HEK293T (cell line): ENCODE measurements around the gene PEX7.

ENCODE experiments used
- CTCF ChIA-PET: fragments of 350-600 bp; formaldehyde crosslinking; extraction: SDS; loops from one replicate; lab custom pipeline; 2021; ENCODE audit warnings: antibody characterized with exemption, inconsistent platforms; lab: Yijun Ruan, JAX
- POLR2A ChIA-PET: fragments of 350-600 bp; formaldehyde crosslinking; extraction: SDS; loops from one replicate; lab custom pipeline; 2020; ENCODE audit warnings: antibody characterized with exemption, inconsistent platforms; lab: Yijun Ruan, JAX
- DNase-seq: peaks from one replicate; pipeline ENCODE4 v3.0.0; 2012; ENCODE audit warnings: mixed read lengths; ENCODE audit errors: extremely low spot score
- ARNT ChIP-seq: fragments of 450-650 bp; IDR thresholded peaks from 2 replicates; pipeline ENCODE4 v1.6.1; 2017; ENCODE audit warnings: mild to moderate bottlenecking
- BHLHE40 ChIP-seq: fragments of 450-650 bp; IDR thresholded peaks from 2 replicates; pipeline ENCODE4 v1.6.1; 2016; ENCODE audit warnings: mild to moderate bottlenecking, moderate library complexity, borderline replicate concordance
- CTBP1 ChIP-seq: fragments of 450-650 bp; IDR thresholded peaks from 2 replicates; pipeline ENCODE4 v1.6.1; 2016; ENCODE audit warnings: borderline replicate concordance
- ELF4 ChIP-seq: fragments of 450-650 bp; IDR thresholded peaks from 2 replicates; pipeline ENCODE4 v1.6.1; 2017; ENCODE audit warnings: antibody characterized with exemption
- FOXA1 ChIP-seq: fragments of 450-650 bp; IDR thresholded peaks from 2 replicates; pipeline ENCODE4 v1.6.1; 2016; ENCODE audit warnings: mild to moderate bottlenecking
- FOXK2 ChIP-seq: fragments of 450-650 bp; IDR thresholded peaks from 2 replicates; pipeline ENCODE4 v1.6.1; 2016; ENCODE audit warnings: mild to moderate bottlenecking
- FOXM1 ChIP-seq: fragments of 450-650 bp; IDR thresholded peaks from 2 replicates; pipeline ENCODE4 v1.6.1; 2017; ENCODE audit warnings: mild to moderate bottlenecking, borderline replicate concordance
- HDGF ChIP-seq: fragments of 450-650 bp; IDR thresholded peaks from 2 replicates; pipeline ENCODE4 v1.6.1; 2017; ENCODE audit warnings: antibody characterized with exemption, borderline replicate concordance
- L3MBTL2 ChIP-seq: fragments of 450-650 bp; conservative IDR thresholded peaks from 2 replicates; pipeline ENCODE4 v1.6.1; 2016; ENCODE audit warnings: mild to moderate bottlenecking
- LEF1 ChIP-seq: fragments of 450-650 bp; IDR thresholded peaks from 2 replicates; pipeline ENCODE4 v1.6.1; 2017; ENCODE audit warnings: mild to moderate bottlenecking, borderline replicate concordance
- NFRKB ChIP-seq: fragments of 450-650 bp; IDR thresholded peaks from 2 replicates; pipeline ENCODE4 v1.6.1; 2016; ENCODE audit warnings: mild to moderate bottlenecking, moderate library complexity
- SP1 ChIP-seq: fragments of 450-650 bp; IDR thresholded peaks from 2 replicates; pipeline ENCODE4 v1.6.1; 2017
- SUZ12 ChIP-seq: fragments of 450-650 bp; IDR thresholded peaks from 2 replicates; pipeline ENCODE4 v1.6.1; 2016; ENCODE audit warnings: mild to moderate bottlenecking
- TARDBP ChIP-seq: fragments of 450-650 bp; IDR thresholded peaks from 2 replicates; pipeline ENCODE4 v1.6.1; 2016
- ZNF384 ChIP-seq: fragments of 450-650 bp; IDR thresholded peaks from 2 replicates; pipeline ENCODE4 v1.6.1; 2016
- TF ChIP-seq, protein P1 (sequence below): fragments of 450-650 bp; IDR thresholded peaks from 2 replicates; pipeline ENCODE4 v1.6.1; 2016

PEX7 gene

DNA sequence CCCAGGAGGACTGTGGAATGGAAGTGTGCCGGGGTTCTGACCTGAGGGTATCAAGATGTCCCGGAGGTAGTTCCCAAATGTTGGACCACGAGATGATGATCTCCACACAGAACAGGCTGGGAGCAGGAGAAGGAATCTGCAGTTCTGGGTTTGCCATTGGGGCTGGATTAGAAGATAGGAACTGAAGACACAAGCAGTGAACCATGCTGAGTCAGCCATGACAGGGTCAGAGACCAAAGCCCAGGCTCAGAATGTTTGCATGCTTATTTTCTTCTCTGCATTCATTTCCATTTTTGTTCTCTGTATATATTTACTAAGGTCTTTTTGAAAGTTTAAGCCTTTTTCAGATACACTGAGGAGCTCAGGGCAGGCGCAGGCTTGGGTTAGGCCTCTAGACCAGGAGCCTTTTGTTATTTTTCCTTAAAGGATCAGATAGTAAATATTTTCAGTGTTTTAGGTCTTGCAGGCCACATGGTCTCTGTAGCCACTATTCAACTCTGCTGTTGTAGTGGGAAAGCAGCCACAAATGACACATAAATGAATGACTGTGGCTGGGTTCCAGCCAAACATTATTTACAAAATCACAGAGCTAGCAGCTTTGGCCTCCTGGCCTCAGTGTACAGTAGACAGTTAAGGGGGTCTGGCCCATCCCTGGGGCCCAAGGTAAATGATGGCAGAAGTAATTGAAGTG lies 128.2 kb downstream of the PEX7 start:
- no peak for DNase-seq
- POLR2A ChIA-PET, result no interaction called here

DNA sequence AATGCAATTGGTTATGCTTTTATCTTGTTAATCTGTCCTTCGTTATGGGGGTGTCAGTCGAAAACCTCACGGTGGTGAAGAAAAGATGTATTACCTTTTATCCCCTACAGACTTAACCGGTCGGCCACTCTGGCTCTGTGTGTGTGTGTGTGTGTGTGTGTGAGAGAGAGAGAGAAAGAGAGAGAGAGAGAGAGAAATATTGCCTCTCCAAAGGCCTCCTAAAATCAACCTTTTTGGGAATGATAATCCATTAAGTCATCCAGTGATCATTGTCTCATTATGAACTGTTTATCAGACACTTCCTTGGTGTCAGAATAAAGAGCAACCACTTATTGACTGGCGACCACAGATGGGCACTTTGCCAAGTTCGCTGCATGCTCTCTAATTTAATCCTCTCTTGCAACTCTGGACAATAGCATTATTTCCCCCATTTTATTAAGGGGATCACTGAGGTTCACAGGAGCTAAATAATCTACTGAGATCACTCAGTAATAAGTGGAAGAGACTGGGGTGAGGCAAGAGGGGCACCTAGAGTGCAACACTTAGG lies 130.4 kb downstream of the PEX7 start:
- CTCF ChIA-PET, result no interaction called here
- TF ChIP-seq FOXM1 (no peak), BHLHE40 (no peak), L3MBTL2 (no peak), SUZ12 (no peak), LEF1 (no peak), TARDBP (no peak), NFRKB (no peak), FOXK2 (no peak), FOXA1 (no peak), ELF4 (no peak), ZNF384 (no peak), ARNT (no peak), SP1 (no peak), CTBP1 (no peak), HDGF (no peak)
- TF ChIP-seq, protein P1, sequence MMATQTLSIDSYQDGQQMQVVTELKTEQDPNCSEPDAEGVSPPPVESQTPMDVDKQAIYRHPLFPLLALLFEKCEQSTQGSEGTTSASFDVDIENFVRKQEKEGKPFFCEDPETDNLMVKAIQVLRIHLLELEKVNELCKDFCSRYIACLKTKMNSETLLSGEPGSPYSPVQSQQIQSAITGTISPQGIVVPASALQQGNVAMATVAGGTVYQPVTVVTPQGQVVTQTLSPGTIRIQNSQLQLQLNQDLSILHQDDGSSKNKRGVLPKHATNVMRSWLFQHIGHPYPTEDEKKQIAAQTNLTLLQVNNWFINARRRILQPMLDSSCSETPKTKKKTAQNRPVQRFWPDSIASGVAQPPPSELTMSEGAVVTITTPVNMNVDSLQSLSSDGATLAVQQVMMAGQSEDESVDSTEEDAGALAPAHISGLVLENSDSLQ, result no peak
- DNase-seq, result no peak
- POLR2A ChIA-PET, result no interaction called here

More for the DNA sequence above, 128.2 kb downstream of the PEX7 start:
- CTCF ChIA-PET, result no interaction called here
- TF ChIP-seq SUZ12 (no peak), ARNT (no peak), NFRKB (no peak), FOXA1 (no peak), CTBP1 (no peak), HDGF (no peak), LEF1 (no peak)

DNA sequence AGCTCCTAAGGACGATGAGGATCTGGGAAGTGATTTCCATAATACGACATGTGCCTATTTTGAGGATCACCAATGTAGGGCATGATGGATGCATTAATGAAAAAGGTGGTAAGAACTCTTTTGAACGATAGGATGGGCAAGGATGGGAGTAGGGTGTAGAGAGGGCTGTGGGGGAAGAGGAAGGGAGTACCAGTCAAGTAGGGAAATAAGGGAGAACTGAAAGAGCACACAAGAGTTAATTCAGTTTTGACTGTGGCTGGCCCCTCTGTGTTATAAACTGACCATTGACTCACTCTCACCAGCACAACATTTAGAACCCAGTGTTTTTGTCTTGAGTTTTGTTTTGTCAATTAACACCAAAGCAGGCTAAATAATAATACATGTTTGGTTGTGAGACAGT lies 132.7 kb downstream of the PEX7 start:
- no peak for TF ChIP-seq FOXM1
- no peak for TF ChIP-seq LEF1
- no peak for TF ChIP-seq ZNF384
- no peak for TF ChIP-seq ARNT
- no peak for TF ChIP-seq FOXA1
- no peak for TF ChIP-seq NFRKB
- no peak for TF ChIP-seq TARDBP
- no peak for TF ChIP-seq BHLHE40
- no peak for TF ChIP-seq HDGF
- TF ChIP-seq ELF4, result no peak
- no peak for TF ChIP-seq FOXK2
- TF ChIP-seq SUZ12, result no peak
- POLR2A ChIA-PET, result no interaction called here
- no peak for DNase-seq
- CTCF ChIA-PET, result no interaction called here

DNA sequence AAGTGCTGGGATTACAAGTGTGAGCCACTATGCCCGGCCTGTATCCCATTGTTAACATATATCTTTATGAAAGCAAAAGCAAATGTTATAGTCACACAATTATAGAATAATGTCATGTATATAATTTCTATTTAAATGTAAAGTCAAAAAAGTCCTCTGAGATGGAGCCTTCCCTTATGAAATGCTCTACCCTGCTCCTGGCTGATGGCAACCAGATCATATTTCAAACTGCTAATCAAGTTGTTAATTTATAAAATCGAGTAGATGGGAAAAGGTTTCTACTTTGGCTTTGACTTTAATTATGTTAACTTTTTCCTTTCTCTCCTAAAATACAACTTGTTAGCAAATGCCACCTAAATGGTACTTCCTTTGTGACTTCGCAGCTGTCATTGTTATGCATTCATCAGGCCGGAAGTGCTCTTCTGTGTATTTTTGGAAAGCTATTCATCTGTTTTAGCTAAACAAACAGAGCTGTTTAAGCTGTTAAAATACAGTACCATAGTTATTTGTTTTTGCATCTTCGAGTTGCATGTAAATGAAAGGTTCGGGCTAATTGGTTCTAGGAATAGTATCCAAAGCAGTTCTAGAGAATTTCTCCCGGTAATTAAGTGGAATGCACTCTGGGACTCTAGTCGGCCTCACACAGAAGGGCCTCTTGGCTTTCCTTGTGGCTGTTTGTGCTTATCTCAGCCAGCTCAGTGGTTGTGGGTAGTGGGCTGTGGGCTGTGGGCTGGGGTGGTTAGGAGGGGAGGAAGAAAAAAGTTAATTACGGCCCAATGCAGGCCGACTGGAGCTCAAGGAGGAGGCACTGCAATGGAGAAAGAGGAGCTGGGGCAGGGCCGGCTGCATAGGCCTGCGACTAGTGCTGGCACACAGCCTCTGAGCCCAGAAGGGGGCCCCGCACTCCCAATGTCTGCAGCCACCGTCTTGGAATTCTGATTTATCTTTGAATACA lies 134.5 kb downstream of the PEX7 start:
- CTCF ChIA-PET, result interaction anchor here (0.5 to 0.9 kb wide), 2 partner anchors 56 to 426 kb away, joined by 3 read pairs; no protein-coding TSS in a partner anchor
- TF ChIP-seq SUZ12 (no peak), TARDBP (no peak), SP1 (no peak), NFRKB (no peak), HDGF (no peak), FOXM1 (no peak), L3MBTL2 (no peak), FOXA1 (no peak), BHLHE40 (no peak), LEF1 (no peak), FOXK2 (no peak), ELF4 (no peak), CTBP1 (no peak), ZNF384 (no peak), ARNT (no peak)
- TF ChIP-seq, protein P1, result no peak
- POLR2A ChIA-PET, result no interaction called here
- DNase-seq, result peak; percentile 50

DNA sequence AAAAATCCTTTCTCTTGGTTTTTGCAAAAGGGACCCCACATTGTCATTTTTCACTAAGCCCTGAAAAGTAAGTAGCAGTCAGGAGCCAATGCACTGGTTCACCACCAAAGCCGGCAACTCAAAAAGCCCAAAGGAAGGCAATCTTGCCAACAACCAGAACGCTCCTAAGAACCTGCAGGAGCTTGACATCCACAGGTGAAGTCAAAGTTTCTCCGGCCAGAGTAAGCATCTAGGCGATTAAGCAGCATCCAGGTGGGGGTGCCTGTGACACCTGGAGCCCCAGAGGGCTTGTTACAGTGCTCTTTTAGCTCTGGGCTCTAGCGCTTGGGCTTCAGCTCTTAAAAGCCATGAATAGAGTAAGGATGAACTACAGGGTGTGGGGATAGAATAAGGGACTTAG lies 135.8 kb downstream of the PEX7 start:
- ChIA-PET POLR2A (no interaction called here), CTCF (no interaction called here)
- DNase-seq, result no peak
- TF ChIP-seq, protein P1, result no peak
- TF ChIP-seq FOXK2 (no peak), ZNF384 (no peak), BHLHE40 (no peak), L3MBTL2 (no peak), HDGF (no peak), FOXM1 (no peak), SUZ12 (no peak), NFRKB (no peak), SP1 (no peak), ARNT (no peak), ELF4 (no peak), LEF1 (no peak), TARDBP (no peak), CTBP1 (no peak), FOXA1 (no peak)
